Right lobe of liver (tissue), 6 donors: ENCODE measurements around the gene LEO1. TPM values are rescaled to one million over a fixed set of nuclear protein-coding genes. Genes with fewer than 3 reads are reported as not detected.

Source experiments
- ATAC-seq, 4 donors: fragments of 200-7000 bp; cut with Tn5 transposase; one replicate each; pipeline ENCODE4 v1.9.1; 2020; ENCODE audit warnings: mild to moderate bottlenecking in 4 of 4, moderate library complexity in 4 of 4
- DNase-seq, 3 donors: peaks; one replicate each; pipeline ENCODE4 v3.0.0-alpha.2; 2020
- H3K27ac ChIP-seq, 3 donors: fragments of 200-600 bp; one replicate each; pipeline ENCODE4 v1.8.0; 2022
- H3K27me3 ChIP-seq, 2 donors: fragments of 200-600 bp; one replicate each; pipeline ENCODE4 v1.8.0; 2022
- H3K36me3 ChIP-seq, 4 donors: fragments of 200-600 bp; sonication (generic) in 1 of 4; one replicate each; pipeline versions ENCODE4 v1.5.1 to v1.8.0; 2017 to 2022; ENCODE audit warnings: control low read depth in 1 of 4
- H3K4me1 ChIP-seq, 4 donors: fragments of 200-600 bp; sonication (generic) in 1 of 4; one replicate each; pipeline versions ENCODE4 v1.5.1 to v1.8.0; 2017 to 2022; ENCODE audit warnings: control low read depth in 1 of 4
- H3K4me3 ChIP-seq, 3 donors: fragments of 200-600 bp; one replicate each; pipeline ENCODE4 v1.8.0; 2022
- H3K9me3 ChIP-seq, 4 donors: fragments of 200-600 bp; sonication (generic) in 1 of 4; one replicate each; pipeline versions ENCODE4 v1.5.1 to v1.8.0; 2017 to 2022; ENCODE audit warnings: control low read depth in 1 of 4
- CTCF ChIP-seq, 4 donors: fragments of 200-600 bp in 3 of 4; fragments of 450-650 bp in 1 of 4; IDR thresholded peaks; one replicate each; pipeline versions ENCODE4 v1.5.1 to v1.8.0; 2016 to 2022; ENCODE audit warnings: antibody characterized with exemption in 4 of 4, mild to moderate bottlenecking in 2 of 4
- POLR2A ChIP-seq: fragments of 450-650 bp; IDR thresholded peaks from one replicate; pipeline ENCODE4 v1.6.1; 2017; ENCODE audit warnings: antibody characterized with exemption, mild to moderate bottlenecking
- WGBS: methylation state at CpG from one replicate; pipeline ENCODE4 v1.1.6; 2018; ENCODE audit warnings: low coverage, low lambda C conversion rate; ENCODE audit not compliant: insufficient coverage; ENCODE audit errors: missing lambda C conversion rate; 5-methylcytosine and 5-hydroxymethylcytosine counted together
- intact Hi-C, 2 donors: fragments of 100-400 bp; cut with DNase I; formaldehyde crosslinking; loops; one replicate each; pipeline versions ENCODE4 v1.11.2 to v1.14.1; 2022
- total RNA-seq, 6 experiments: library from RNA; depleted of rRNA in 2 of 6; stranded (reverse); fragments of >200 nt in 2 of 6; fragmentation: NEBNext Ultra II Directional in 3 of 6; extraction: Animal tissue kit (Norgen Biotek cat#: 25700) in 3 of 6; gene quantifications; one replicate each; pipeline versions ENCODE4 v1.1.0 to v1.2.4, GENCODE V29; 2016 to 2023
- donor health status: DM: no; HTN: yes; CAD: no.
- donor health status: DM: no; HTN: no; CAD: no.
- donor health status: DM: no; HTN: no; CAD: no.
- donor health status: DM: no; HTN: yes; CAD: no.
- donor health status: DM: no; HTN: yes; CAD: no.

The LEO1 gene
- total RNA-seq, 6 experiments from 2014 or later = 8.9 to 20.6 (median 11.9) TPM

- DNase-seq (no peak), ATAC-seq (no peak)
- intact Hi-C loops = no loop called here
- H3K4me1 ChIP-seq = peaks cover 0 to under 1% (median 0%) of the 10 kb centered on the region in 4 donors
- H3K4me3 ChIP-seq = no peak overlapping the region
- 100% methylated on average over 1 of the region's 1 CpG for WGBS
- no peaks in the 10 kb centered on the region for H3K27me3 ChIP-seq
- no peak overlapping the region for H3K27ac ChIP-seq
- H3K9me3 ChIP-seq = no peaks in the 10 kb centered on the region
- no peaks in the 10 kb centered on the region for H3K36me3 ChIP-seq
- TF ChIP-seq CTCF (IDR thresholded peaks at IDR 0.05) (no peak), POLR2A (no peak)
Observed at GRCh38 chr15:52014616-52015015, 43.0 kb upstream of the LEO1 start.

DNA sequence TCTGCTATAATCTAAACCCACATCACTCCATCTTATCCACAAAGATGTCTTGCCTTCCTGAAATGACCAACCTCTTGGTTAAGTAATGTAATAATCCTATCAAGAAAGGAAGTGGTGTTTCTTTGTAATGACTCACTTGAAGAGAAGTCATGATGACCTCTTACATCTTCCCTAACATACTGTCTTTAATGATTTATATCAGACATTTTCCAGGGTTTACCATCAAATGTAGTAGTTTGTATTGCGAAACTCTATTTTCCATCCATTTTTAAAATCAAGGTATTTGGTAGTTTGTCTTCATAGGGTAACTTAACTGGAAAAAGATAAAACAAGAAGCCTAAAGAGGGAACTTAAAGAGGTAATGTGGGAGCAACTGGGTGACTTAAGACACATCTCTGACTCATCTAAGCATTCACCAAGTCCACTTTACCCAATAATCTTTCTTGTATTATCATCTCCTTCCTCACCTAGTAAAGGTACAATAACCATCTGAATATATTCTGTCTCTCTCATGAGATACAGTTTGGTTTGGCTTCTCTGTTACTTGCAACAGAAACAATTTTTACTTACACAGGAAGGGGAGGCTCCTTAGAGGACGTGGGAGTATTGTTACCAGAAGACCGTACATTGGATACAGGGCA is 41.7 kb upstream of the LEO1 start:
- TF ChIP-seq CTCF (IDR thresholded peaks at IDR 0.05) = no peak
- no peak for TF ChIP-seq POLR2A
- no peak for DNase-seq
- H3K27me3 ChIP-seq = no peaks in the 10 kb centered on the region
- H3K36me3 ChIP-seq = no peaks in the 10 kb centered on the region
- ATAC-seq = no peak
- no peaks in the 10 kb centered on the region for H3K9me3 ChIP-seq
- no peak overlapping the region for H3K4me3 ChIP-seq
- intact Hi-C loops = no loop called here
- H3K27ac ChIP-seq = no peak overlapping the region
- WGBS = 51% methylated on average over 3 of the region's 3 CpGs
- H3K4me1 ChIP-seq = peaks cover 0 to 11% (median 0%) of the 10 kb centered on the region in 4 donors

DNA sequence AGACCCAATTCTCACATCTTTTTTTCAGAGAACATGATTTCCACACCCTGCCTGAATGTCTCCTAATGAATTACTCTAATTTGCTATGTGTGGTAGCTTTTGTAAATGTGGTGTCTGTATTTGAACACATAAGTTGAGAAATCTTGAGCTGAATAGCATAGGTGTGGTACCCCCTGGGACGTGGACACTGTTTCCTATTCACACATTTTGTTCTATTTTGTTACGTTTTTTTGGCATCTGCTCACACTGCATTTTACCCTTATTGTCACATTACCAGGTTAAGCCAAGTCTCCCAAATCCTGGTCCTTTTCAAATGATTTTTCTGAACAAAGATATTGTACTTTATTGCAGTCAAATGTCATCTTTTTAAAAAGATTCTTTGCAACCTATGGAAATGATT is 40.6 kb upstream of the LEO1 start:
- ATAC-seq (no peak), DNase-seq (no peak)
- no peaks in the 10 kb centered on the region for H3K9me3 ChIP-seq
- no peak overlapping the region for H3K27ac ChIP-seq
- H3K36me3 ChIP-seq = no peaks in the 10 kb centered on the region
- no peak overlapping the region for H3K4me3 ChIP-seq
- H3K4me1 ChIP-seq = peaks cover 0 to 11% (median 0%) of the 10 kb centered on the region in 4 donors
- intact Hi-C loops = no loop called here
- TF ChIP-seq CTCF (IDR thresholded peaks at IDR 0.05) = no peak
- no peak for TF ChIP-seq POLR2A
- WGBS = 50% methylated on average over 2 of the region's 2 CpGs
- no peaks in the 10 kb centered on the region for H3K27me3 ChIP-seq

- Histone ChIP-seq H3K27me3 (no peaks in the 10 kb centered on the region), H3K27ac (no peak overlapping the region), H3K4me3 (no peak overlapping the region), H3K4me1 (peaks cover 0 to 11% (median 0%) of the 10 kb centered on the region in 4 donors), H3K9me3 (no peaks in the 10 kb centered on the region), H3K36me3 (no peaks in the 10 kb centered on the region)
- intact Hi-C loops = no loop called here
- WGBS = 12% methylated on average over 2 of the region's 3 CpGs
- DNase-seq = no peak
- TF ChIP-seq POLR2A = no peak
- no peak for TF ChIP-seq CTCF (IDR thresholded peaks at IDR 0.05)
- ATAC-seq = peak; percentile 28 to 55 (median 52)
Observed at GRCh38 chr15:52011711-52012144, 40.1 kb upstream of the LEO1 start.
